Esophagus squamous epithelium (tissue), 4 donors: ENCODE data around the gene ZHX3.

Experiments
- POLR2A ChIP-seq, 4 donors: fragments of 450-650 bp; IDR thresholded peaks; one replicate each; pipeline ENCODE4 v1.6.1; 2017; ENCODE audit warnings: antibody characterized with exemption in 4 of 4, mild to moderate bottlenecking in 4 of 4, moderate library complexity in 3 of 4
- TF ChIP-seq, protein P1 (sequence below), 6 experiments: fragments of 450-650 bp in 4 of 6; fragments of 200-600 bp in 2 of 6; sonication (generic) in 2 of 6; IDR thresholded peaks; one replicate each; pipeline ENCODE4 v1.5.1; 2016 to 2019; ENCODE audit warnings: antibody characterized with exemption in 6 of 6, mild to moderate bottlenecking in 4 of 6, moderate library complexity in 4 of 6

DNA sequence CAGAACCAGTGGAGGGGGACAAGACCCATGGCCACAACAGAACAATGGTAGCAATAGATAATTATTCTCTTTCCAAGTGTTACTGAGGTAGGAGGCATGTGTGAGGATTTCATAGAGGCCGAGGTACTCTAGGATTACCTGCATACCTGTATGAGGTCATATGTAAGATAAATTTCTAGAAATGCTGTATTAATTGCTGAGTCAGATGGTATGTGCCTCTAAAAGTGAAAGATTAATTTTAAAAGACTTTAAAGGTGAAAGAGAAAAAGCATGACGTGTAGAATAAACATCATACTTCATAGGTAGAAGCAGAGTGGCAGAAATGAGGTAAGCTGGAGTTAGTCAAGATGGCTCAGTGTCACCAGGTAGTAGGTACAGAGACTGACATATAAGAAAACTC is 51.6 kb downstream of the ZHX3 start:
- TF ChIP-seq, protein P1, sequence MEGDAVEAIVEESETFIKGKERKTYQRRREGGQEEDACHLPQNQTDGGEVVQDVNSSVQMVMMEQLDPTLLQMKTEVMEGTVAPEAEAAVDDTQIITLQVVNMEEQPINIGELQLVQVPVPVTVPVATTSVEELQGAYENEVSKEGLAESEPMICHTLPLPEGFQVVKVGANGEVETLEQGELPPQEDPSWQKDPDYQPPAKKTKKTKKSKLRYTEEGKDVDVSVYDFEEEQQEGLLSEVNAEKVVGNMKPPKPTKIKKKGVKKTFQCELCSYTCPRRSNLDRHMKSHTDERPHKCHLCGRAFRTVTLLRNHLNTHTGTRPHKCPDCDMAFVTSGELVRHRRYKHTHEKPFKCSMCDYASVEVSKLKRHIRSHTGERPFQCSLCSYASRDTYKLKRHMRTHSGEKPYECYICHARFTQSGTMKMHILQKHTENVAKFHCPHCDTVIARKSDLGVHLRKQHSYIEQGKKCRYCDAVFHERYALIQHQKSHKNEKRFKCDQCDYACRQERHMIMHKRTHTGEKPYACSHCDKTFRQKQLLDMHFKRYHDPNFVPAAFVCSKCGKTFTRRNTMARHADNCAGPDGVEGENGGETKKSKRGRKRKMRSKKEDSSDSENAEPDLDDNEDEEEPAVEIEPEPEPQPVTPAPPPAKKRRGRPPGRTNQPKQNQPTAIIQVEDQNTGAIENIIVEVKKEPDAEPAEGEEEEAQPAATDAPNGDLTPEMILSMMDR (IDR thresholded peaks at IDR 0.05) = no peak
- TF ChIP-seq POLR2A (IDR thresholded peaks at IDR 0.05) = no peak
